NCI-H526 treated with DMSO at 0.1 percent for 48 hours (cell line): Measurements from ENCODE around the gene CACNA1D.

Experiments used
- DNase-seq: peaks from one replicate; lab custom pipeline; 2025; lab: John Stamatoyannopoulos, UW

CACNA1D gene

DNA sequence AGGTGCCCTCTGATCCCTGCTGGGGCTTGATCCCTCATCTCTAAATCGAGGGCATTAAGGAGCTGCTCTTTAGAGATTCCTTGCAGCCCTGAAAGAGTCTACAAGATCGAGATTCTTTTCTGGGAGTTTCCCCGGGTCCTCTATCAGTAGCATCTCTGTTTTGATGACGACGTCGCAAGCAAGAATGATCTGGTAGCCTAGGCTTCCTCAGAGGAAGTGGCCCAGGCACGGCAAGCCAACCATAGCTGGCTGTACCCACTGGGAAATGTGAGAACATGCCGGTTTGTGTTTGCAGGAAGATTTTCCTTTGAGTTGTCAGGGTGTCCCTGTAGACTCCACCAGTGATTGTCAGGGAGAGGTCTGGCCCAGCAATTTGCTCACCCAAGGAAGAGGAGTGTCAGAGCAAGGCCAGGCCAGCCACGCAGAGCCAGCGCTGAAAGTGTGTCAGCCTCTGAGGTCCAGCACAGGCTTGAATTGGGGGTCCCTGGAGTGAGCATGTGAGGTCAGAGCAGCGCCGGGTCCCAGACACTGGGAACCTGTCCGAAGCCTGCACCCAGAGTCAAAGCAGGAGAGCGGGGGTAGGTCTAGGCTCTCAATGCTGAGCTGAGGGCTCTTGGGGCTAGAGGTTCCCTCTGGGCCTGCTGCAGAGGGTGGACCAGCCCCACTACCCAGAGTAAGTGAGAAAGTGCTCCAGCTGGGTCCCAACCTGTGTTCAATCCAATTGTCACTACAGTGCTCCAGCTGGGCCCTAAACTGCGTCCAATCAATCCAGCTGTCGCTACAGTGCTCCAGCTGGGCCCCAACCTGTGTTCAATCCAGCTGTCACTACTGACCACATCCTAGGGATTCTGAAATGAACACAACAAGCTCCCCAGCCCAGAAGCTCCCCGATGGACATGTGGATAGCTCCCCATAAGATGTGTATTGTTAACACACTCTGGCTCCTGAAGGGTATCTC is 256.1 kb downstream of the CACNA1D start:
- DNase-seq, result no peak

DNA sequence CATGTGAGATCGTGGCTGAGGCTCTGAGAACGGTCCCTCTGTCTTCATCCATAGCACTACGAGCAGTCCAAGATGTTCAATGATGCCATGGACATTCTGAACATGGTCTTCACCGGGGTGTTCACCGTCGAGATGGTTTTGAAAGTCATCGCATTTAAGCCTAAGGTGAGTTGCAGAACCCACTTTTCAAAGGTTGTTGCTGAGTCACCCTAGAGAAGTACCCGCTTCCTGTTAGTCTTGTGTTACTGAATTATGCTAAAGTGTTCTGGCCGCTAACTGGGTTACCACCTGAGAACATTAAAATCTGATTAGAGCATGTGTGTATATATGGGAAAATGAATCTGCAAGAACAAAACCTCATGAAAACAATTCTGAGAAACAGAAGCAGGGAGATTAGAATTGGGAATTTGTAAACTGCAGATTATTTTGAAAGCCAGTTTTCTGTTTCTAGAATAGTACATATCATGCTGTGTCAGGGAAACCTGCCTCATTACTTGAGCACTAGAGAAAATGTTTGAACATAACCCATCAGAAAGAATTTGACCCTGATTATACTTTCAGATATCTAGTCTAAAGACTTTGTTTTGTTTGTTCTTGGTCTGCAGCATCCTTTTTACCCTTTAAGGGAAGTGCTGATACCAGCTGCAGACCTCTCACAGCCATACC is 259.2 kb downstream of the CACNA1D start:
- no peak for DNase-seq

DNA sequence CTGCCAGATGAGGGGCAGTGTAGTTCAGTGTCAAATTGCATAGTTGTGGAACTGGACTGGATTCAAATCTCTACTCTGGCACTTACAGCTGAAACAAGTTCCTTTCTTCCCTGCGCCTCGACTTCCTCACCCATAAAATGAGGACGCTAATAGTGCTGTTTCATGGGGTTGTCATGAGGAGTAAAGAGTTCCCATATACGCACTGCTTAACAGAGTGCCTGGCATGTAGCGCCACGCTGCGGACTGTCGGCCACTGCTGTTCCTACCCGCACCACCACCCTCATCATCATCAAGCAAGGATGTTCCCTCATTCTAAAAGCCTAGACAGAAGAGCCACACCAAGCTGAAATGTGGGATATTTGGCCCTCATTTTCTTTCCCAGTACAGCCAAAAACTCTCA is 259.9 kb downstream of the CACNA1D start:
- no peak for DNase-seq

- no peak for DNase-seq
These were observed 264.4 kb downstream of the CACNA1D start for GRCh38 chr3:53758846-53759245.

DNA sequence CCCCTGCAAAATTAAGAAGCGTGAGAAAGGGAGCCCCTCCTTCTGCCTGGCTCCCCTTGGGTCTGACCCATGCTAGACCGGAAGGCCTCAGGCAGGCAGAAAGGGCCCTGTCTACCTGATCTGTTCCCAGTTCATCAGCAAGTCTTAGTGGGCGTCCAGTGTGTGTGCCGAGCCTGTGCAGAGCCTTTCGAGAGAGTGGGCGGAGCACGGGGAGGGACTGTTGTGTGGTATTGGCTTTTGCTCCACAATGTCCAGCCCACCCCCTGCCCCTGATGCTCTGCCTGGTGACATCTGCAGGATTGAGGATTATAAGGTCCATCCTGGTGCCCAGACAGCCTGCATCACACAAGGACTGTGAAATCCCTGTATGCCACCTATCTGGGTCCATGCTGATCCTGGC is 268.9 kb downstream of the CACNA1D start:
- DNase-seq, result no peak

GRCh38 chr3:53764026-53764775 is 269.8 kb downstream of the CACNA1D start:
- peak; percentile 53 for DNase-seq

DNA sequence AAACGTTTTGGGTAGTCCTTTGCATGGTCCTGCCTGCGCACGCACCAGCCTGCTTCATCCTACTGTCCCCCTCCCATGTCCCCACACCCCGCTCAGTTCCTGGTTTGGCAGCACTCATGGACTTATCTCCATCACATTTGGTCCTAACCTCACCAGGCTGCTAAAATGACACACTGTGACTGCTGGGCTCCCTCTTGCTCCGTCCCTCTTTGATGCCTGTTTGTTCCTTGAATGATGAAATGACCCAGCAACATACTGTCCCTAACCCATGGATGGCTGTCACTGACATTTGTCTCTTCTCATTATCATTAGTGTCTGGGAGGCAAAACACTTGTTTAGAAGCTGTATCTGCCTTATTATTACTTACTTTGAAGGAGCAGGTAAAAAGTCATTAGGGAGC is 271.3 kb downstream of the CACNA1D start:
- DNase-seq, result no peak

DNA sequence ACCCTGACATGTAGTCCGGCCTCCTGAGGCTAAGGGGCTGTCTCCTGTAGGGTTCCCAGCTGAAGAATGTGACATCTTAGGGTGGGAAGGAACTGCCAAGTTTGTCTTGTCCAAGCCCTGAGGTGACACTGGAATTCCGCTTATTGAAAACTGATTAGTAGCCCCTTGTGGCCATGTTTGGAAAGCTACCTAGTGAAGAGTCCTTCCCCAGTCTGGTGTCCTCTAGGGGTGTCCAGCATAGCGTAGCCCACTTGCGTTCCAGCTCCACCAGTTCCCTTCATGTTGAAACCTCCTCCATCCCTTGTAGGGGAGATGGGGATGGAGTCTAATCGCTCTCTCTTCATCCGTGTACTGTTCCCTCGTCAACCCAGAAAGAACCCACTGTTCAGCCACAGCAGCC is 272.3 kb downstream of the CACNA1D start:
- DNase-seq, result no peak

- no peak for DNase-seq
These were observed 274.4 kb downstream of the CACNA1D start for GRCh38 chr3:53768478-53769459.

- DNase-seq, result no peak
These were observed 278.2 kb downstream of the CACNA1D start for GRCh38 chr3:53772562-53772961.

- DNase-seq, result no peak
These were observed 278.6 kb downstream of the CACNA1D start for GRCh38 chr3:53773021-53773436.

GRCh38 chr3:53773611-53774368 is 279.4 kb downstream of the CACNA1D start:
- DNase-seq, result no peak

DNA sequence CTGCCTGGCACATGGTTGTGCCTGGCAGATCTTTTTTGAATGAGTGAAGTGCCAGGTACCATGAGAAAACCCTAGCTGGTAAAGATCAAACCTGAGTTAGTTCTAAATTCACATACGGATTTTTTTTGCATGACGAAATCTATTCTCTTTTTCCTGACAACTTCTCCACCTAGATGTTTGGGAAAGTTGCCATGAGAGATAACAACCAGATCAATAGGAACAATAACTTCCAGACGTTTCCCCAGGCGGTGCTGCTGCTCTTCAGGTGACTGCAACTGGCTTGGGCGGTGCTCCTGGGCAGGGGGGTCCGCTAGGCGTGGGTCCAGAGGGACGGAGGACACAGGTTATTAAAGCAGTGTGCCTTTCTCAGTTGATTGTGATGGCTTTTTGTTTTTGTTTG is 280.0 kb downstream of the CACNA1D start:
- no peak for DNase-seq

- DNase-seq, result no peak
These were observed 280.6 kb downstream of the CACNA1D start for GRCh38 chr3:53775018-53775417.

DNA sequence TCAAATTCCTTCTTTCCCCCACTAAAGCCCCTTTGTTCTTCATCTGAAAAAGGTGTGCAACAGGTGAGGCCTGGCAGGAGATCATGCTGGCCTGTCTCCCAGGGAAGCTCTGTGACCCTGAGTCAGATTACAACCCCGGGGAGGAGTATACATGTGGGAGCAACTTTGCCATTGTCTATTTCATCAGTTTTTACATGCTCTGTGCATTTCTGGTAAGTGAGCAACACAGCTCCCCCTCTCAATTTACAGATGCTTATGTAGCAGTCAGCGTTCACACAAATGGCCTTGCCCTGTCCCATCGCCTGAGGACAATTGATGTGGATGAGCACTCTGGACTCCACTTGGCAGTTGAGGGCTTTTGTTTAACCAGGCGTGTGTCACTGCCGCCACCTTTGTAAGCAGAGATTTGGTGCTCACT is 281.4 kb downstream of the CACNA1D start:
- DNase-seq, result no peak

- DNase-seq, result no peak
These were observed 282.2 kb downstream of the CACNA1D start for GRCh38 chr3:53776494-53777101.

- no peak for DNase-seq
These were observed 283.1 kb downstream of the CACNA1D start for GRCh38 chr3:53777468-53777867.

DNA sequence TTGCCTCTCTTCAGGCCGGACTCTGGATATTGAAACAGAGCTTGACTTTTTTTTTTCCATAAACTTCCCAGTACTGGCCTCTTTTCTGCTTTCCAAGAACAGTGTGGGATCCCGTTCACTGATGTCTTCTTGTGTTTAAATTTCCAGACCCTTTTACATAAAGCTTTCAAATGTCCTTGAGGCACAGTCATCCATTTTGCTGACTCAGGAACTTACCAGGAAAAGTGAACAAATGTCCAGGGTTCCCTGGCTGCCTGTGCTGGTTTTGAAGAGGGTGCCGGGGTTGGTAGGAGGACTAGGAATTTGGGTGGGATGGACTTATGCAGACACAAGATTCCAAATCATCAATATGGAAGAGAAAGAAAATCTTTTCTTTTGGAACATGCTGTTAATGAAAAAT is 283.7 kb downstream of the CACNA1D start:
- no peak for DNase-seq

DNA sequence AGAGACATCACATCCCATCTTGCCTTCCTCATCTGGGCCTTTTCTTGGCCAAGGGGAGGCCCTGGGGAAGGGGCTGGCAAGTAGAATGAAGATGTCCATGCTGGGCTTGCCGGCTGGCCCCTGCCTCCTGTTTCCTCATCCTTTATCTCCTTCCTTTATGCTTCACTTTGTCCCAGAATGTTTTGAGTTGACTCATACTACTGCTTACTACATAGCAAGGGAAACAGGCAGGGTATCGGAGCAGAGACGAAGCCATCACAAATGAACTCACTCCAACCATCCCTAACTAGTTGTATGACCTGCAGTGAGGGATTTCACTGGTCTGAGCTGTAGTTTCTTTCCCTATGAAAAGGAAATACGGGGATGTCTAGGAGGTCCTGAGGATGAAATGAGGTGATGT is 285.8 kb downstream of the CACNA1D start:
- no peak for DNase-seq

DNA sequence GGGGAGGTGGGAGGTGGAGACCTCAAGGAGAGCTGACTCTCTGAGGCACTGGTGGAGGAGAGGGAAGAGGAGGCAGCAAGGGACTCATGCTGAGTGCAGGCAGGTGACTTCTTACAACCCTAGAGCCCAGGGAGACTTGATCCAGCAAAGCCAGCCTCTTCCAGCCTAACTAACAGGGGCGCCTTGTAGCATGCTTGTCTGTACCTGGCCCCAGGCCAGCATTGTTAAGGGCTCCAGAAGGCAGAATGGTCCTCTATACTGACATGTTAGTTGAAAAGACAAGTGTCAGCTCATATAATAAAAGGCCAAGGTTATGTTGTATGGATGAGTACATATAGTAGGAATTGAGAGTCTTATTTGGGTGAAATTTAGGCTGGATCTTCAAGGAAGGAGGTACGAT is 286.4 kb downstream of the CACNA1D start:
- no peak for DNase-seq
